Pancreas (tissue), 10 donors: ENCODE results near the gene IFT22. TPM values are rescaled to one million over a fixed set of nuclear protein-coding genes. Genes with fewer than 3 reads are reported as not detected.
A peak's percentile ranks its signal among the peaks of the same experiment; 100 is the strongest.

Experiments
- ATAC-seq, 4 donors: fragments of 200-7000 bp; cut with Tn5 transposase; one replicate each; pipeline versions ENCODE4 v1.8.0 to v1.9.1; 2020; ENCODE audit warnings: mild to moderate bottlenecking in 4 of 4, moderate library complexity in 4 of 4
- DNase-seq, 6 donors: peaks; one replicate each; pipeline ENCODE4 v3.0.0-alpha.2; 2020
- FAIRE-seq: peaks from 2 replicates; lab custom pipeline; 2012; peaks lifted over from hg19 to GRCh38; lab: Jason Lieb, UNC
- H3K27ac ChIP-seq, 4 donors: fragments of 200-600 bp; sonication (generic); 1 replicate in 3 of 4; 2 replicates in 1 of 4; pipeline versions ENCODE4 v1.5.0 to v1.8.0; 2020
- H3K27me3 ChIP-seq, 4 donors: fragments of 200-600 bp; one replicate each; pipeline ENCODE4 v1.8.0; 2021
- H3K36me3 ChIP-seq, 3 donors: fragments of 200-600 bp; sonication (generic) in 1 of 3; one replicate each; pipeline versions ENCODE4 v1.5.0 to v1.8.0; 2020 to 2021
- H3K4me1 ChIP-seq, 3 donors: fragments of 200-600 bp; one replicate each; pipeline ENCODE4 v1.8.0; 2021
- H3K4me3 ChIP-seq, 4 donors: fragments of 200-600 bp; sonication (generic) in 2 of 4; one replicate each; pipeline versions ENCODE4 v1.5.0 to v1.8.0; 2020 to 2021
- H3K9me3 ChIP-seq, 4 donors: fragments of 200-600 bp; one replicate each; pipeline ENCODE4 v1.8.0; 2021
- CTCF ChIP-seq, 4 donors: fragments of 200-600 bp; sonication (generic) in 3 of 4; IDR thresholded peaks; one replicate each; pipeline versions ENCODE4 v1.5.0 to v1.8.0; 2021; ENCODE audit warnings: antibody characterized with exemption in 4 of 4
- WGBS, 2 donors: extraction: QIAGEN DNeasy Blood & Tissue Kit; methylation state at CpG; one replicate each; pipeline ENCODE4 v1.1.7; 2013; 5-methylcytosine and 5-hydroxymethylcytosine counted together
- intact Hi-C, 3 donors: fragments of 100-400 bp; cut with DNase I; formaldehyde crosslinking; loops; one replicate each; pipeline versions ENCODE4 v1.11.1 to v1.14.2; 2022
- polyA plus RNA-seq, 2 donors: library from polyadenylated mRNA; stranded (reverse); fragments of 200-250 nt; gene quantifications; one replicate each; pipeline ENCODE4 v1.2.3, GENCODE V29; 2013
- total RNA-seq, 6 donors: library from RNA; stranded (reverse); fragmentation: NEBNext Ultra II Directional in 4 of 6; extraction: Animal tissue kit (Norgen Biotek cat#: 25700) in 4 of 6; gene quantifications; one replicate each; pipeline versions ENCODE4 v1.2.1 to v1.2.4, GENCODE V29; 2021 to 2023
- donor health status: healthy with polysubstance abuse.
- donor health status: DM: no; HTN: no; CAD: no; lungs with moderate emphysema.
- donor health status: DM: no; HTN: no; CAD: no.
- donor health status: control.
- donor health status: control.
- donor health status: Bipolar disorder and iron deficiency.
- donor health status: DM: yes; HTN: yes; CAD: no.
- donor health status: DM: no; HTN: no; CAD: no.
- donor health status: DM: no; HTN: no; CAD: no.
- donor health status: DM: yes; HTN: yes; CAD: no.

Gene IFT22
- total and polyA plus RNA-seq, 8 donors: 10.4 to 22.9 (median 13.3) TPM

DNA sequence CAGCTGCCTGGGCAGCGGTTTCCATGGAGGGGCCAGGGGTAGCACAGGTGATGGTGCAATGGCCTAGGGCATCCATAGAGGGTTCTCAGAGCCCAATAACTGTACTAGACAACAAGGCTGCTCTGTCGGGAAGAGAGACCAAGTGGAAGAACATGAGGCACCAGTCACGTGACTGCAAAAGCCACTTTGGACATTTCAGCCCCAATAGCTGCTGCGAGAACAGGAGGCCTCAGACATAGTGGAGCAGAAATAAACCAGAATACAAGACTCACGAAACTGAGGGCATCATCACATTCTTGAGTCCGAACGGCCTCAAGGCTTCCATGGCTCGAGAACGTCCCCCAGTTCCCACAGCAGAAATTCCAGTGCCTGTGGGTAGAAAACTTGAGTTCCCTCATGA is 44.5 kb downstream of the IFT22 start:
- no peak for FAIRE-seq

DNA sequence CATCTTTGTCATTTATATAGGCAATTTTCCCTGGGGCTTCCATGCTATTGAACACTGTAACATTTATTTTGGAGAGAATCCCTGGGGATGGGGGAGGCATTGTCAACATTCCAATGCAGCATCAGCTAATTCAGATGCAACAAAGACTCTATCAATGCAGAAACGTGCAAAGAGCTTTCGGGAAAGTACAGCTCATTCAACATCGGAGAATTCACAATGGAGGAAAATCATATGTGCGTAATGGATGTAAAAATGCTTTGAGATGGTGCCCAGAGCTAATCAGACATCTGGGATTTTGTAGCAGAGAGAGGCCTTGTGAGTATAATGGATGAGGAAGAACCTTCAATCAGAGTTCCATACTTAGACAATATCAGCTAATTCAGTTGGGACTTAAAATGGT is 48.4 kb downstream of the IFT22 start:
- DNase-seq (no peak), ATAC-seq (no peak), FAIRE-seq (no peak)
- Histone ChIP-seq H3K27ac (no peak overlapping the region), H3K27me3 (no peaks in the 10 kb centered on the region), H3K9me3 (no peaks in the 10 kb centered on the region), H3K4me1 (no peaks in the 10 kb centered on the region), H3K36me3 (no peaks in the 10 kb centered on the region), H3K4me3 (no peak overlapping the region)
- intact Hi-C loops: loop anchor here in 1 of 3 donors (10.0 kb wide), 1 partner anchor 128 kb away; no protein-coding TSS in a partner anchor
- no peak for TF ChIP-seq CTCF (IDR thresholded peaks at IDR 0.05)
- WGBS, 2 donors: 50 to 60% methylated on average over 4 of the region's 4 CpGs

More for the DNA sequence above, 44.5 kb downstream of the IFT22 start:
- no peak for TF ChIP-seq CTCF (IDR thresholded peaks at IDR 0.05)
- ATAC-seq: no peak
- Histone ChIP-seq H3K27me3 (no peaks in the 10 kb centered on the region), H3K9me3 (no peaks in the 10 kb centered on the region), H3K27ac (no peak overlapping the region), H3K4me3 (no peak overlapping the region), H3K36me3 (no peaks in the 10 kb centered on the region), H3K4me1 (no peaks in the 10 kb centered on the region)
- DNase-seq: peak in 1 of 6 donors; percentile 12
- intact Hi-C loops: loop anchor here in 2 of 3 donors (5.0 to 10.0 kb wide), 2 partner anchors 130 to 132 kb away; no protein-coding TSS in a partner anchor
- 68 to 79% methylated on average over 9 of the region's 9 CpGs for WGBS, 2 donors

DNA sequence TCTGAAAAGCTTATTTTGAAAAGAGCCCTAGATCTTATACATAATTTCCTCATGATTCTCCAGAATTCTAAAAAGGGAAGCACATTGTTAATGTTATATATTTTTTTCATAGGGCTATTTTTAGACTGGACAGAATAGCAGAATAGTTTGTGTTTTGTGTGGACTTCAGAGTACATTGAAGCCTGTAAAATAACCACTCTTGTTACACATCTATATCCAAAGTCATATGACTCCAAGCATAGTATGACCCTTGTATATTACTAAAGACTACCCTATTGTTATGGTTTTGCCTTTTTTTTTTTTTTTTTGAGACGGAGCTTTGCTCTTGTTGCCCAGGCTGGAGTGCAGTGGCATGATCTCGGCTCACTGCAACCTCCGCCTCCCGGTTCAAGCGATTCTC is 50.6 kb downstream of the IFT22 start:
- no peaks in the 10 kb centered on the region for H3K27me3 ChIP-seq
- TF ChIP-seq CTCF (IDR thresholded peaks at IDR 0.05): no peak
- FAIRE-seq (no peak), DNase-seq (no peak), ATAC-seq (no peak)
- WGBS, 2 donors: 77 to 82% methylated on average over 5 of the region's 5 CpGs
- H3K9me3 ChIP-seq: no peaks in the 10 kb centered on the region
- no peaks in the 10 kb centered on the region for H3K36me3 ChIP-seq
- no peaks in the 10 kb centered on the region for H3K4me1 ChIP-seq
- intact Hi-C loops: loop anchor here in 1 of 3 donors (10.0 kb wide), 1 partner anchor 126 kb away; no protein-coding TSS in a partner anchor
- no peak overlapping the region for H3K4me3 ChIP-seq
- no peak overlapping the region for H3K27ac ChIP-seq

DNA sequence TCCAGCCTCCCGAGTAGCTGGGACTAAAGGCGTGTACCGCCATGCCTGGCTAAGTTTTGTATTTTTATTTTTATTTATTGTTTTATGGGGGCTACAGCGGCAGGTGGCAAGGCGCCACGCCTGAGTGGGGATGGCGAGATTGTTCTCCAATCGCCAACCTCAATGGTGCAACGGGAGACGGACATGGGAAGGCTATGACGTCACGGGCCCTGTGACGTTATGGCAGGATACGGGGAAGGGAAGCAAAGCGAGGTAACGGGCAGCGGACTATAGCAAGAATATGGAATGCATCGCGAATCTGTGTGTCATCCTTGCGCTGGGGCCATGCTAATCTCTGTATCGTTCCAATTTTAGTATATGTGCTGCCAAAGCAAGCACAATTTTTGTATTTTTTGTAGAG is 51.9 kb downstream of the IFT22 start:
- WGBS, 2 donors: 79 to 86% methylated on average over 21 of the region's 21 CpGs
- intact Hi-C loops: loop anchor here in 1 of 3 donors (10.0 kb wide), 1 partner anchor 125 kb away; no protein-coding TSS in a partner anchor
- DNase-seq (no peak), ATAC-seq (no peak), FAIRE-seq (no peak)
- H3K9me3 ChIP-seq: no peaks in the 10 kb centered on the region
- no peaks in the 10 kb centered on the region for H3K36me3 ChIP-seq
- no peaks in the 10 kb centered on the region for H3K27me3 ChIP-seq
- TF ChIP-seq CTCF (IDR thresholded peaks at IDR 0.05): no peak
- H3K27ac ChIP-seq: no peak overlapping the region
- H3K4me1 ChIP-seq: no peaks in the 10 kb centered on the region
- H3K4me3 ChIP-seq: no peak overlapping the region
